DND-41 (cell line): Measurements from ENCODE around the gene SLC2A11.

Experiments used
- ATAC-seq: fragments of 200-7000 bp; cut with Tn5 transposase; 3 replicates; pipeline ENCODE4 v1.9.1; 2021; ENCODE audit warnings: low read depth; ENCODE audit not compliant: insufficient read depth
- DNase-seq: peaks from one replicate; pipeline ENCODE4 v3.0.0-alpha.2; 2020
- H2AFZ ChIP-seq: 2 replicates; pipeline ENCODE4 v1.6.0; 2012; ENCODE audit warnings: low read depth, low read length
- H3K27ac ChIP-seq: 2 replicates; pipeline ENCODE4 v1.5.1; 2012; ENCODE audit warnings: low read length, inconsistent platforms
- H3K27me3 ChIP-seq: fragments of 200-600 bp; sonication (generic); 2 replicates; pipeline ENCODE4 v1.6.0; 2012; ENCODE audit warnings: low read length, mild to moderate bottlenecking, inconsistent platforms; ENCODE audit not compliant: insufficient read depth, poor library complexity
- H3K36me3 ChIP-seq: 2 replicates; pipeline ENCODE4 v1.5.1; 2012; ENCODE audit warnings: low read length, inconsistent platforms; ENCODE audit not compliant: insufficient read depth
- H3K4me1 ChIP-seq: 2 replicates; pipeline ENCODE4 v1.5.1; 2012; ENCODE audit warnings: mild to moderate bottlenecking, low read length; ENCODE audit not compliant: insufficient read depth
- H3K4me2 ChIP-seq: 2 replicates; pipeline ENCODE4 v1.6.0; 2012; ENCODE audit warnings: mild to moderate bottlenecking, moderate library complexity, low read length, inconsistent platforms; ENCODE audit not compliant: insufficient read depth
- H3K4me3 ChIP-seq, 2 experiments: fragments of 200-600 bp in 1 of 2; shearing (Covaris generic) in 1 of 2; 2 replicates each; pipeline ENCODE4 v1.5.1; 2012 to 2016; ENCODE audit warnings: inconsistent platforms in 2 of 2, low read length in 2 of 2, mild to moderate bottlenecking in 2 of 2, low read depth in 1 of 2, moderate library complexity in 1 of 2
- H3K79me2 ChIP-seq: 2 replicates; pipeline ENCODE4 v1.6.0; 2012; ENCODE audit warnings: low read length, inconsistent platforms; ENCODE audit not compliant: insufficient read depth
- H3K9ac ChIP-seq: 2 replicates; pipeline ENCODE4 v1.6.0; 2012; ENCODE audit warnings: low read depth, mild to moderate bottlenecking, inconsistent platforms, low read length, moderate library complexity
- H3K9me3 ChIP-seq: 2 replicates; pipeline ENCODE4 v1.5.1; 2012; ENCODE audit warnings: low read length, moderate library complexity, mild to moderate bottlenecking, inconsistent platforms; ENCODE audit not compliant: insufficient read depth, severe bottlenecking
- H4K20me1 ChIP-seq: 2 replicates; pipeline ENCODE4 v1.6.0; 2012; ENCODE audit warnings: low read length; ENCODE audit not compliant: insufficient read depth
- EZH2 ChIP-seq: IDR thresholded peaks from 3 replicates; pipeline ENCODE4 v1.6.1; 2012; ENCODE audit warnings: borderline replicate concordance, low read depth, mild to moderate bottlenecking, moderate library complexity, low read length, inconsistent platforms; ENCODE audit not compliant: severe bottlenecking
- TF ChIP-seq, protein P1 (sequence below): IDR thresholded peaks from 2 replicates; pipeline ENCODE4 v1.5.1; 2012; ENCODE audit warnings: borderline replicate concordance, low read length, moderate library complexity, mild to moderate bottlenecking; ENCODE audit not compliant: poor library complexity, severe bottlenecking; ENCODE audit errors: extremely low read depth

The SLC2A11 gene

GRCh38 chr22:23909296-23909898 lies 51.7 kb downstream of the SLC2A11 start:
- H3K4me1 ChIP-seq = peaks cover 14% of the 10 kb centered on the region
- H3K79me2 ChIP-seq = peaks cover 5% of the 10 kb centered on the region; the same call in 1 of the 2 replicates
- no peak overlapping the region for H3K4me2 ChIP-seq
- H2AFZ ChIP-seq = no peak overlapping the region
- no peaks in the 10 kb centered on the region for H3K9me3 ChIP-seq
- H3K27me3 ChIP-seq = no peaks in the 10 kb centered on the region
- ATAC-seq = no peak
- no peak overlapping the region for H3K27ac ChIP-seq
- H3K9ac ChIP-seq = no peak overlapping the region
- no peak overlapping the region for H3K4me3 ChIP-seq
- H4K20me1 ChIP-seq = no peaks in the 10 kb centered on the region
- no peaks in the 10 kb centered on the region for H3K36me3 ChIP-seq
- TF ChIP-seq EZH2 = no peak
- TF ChIP-seq, protein P1, sequence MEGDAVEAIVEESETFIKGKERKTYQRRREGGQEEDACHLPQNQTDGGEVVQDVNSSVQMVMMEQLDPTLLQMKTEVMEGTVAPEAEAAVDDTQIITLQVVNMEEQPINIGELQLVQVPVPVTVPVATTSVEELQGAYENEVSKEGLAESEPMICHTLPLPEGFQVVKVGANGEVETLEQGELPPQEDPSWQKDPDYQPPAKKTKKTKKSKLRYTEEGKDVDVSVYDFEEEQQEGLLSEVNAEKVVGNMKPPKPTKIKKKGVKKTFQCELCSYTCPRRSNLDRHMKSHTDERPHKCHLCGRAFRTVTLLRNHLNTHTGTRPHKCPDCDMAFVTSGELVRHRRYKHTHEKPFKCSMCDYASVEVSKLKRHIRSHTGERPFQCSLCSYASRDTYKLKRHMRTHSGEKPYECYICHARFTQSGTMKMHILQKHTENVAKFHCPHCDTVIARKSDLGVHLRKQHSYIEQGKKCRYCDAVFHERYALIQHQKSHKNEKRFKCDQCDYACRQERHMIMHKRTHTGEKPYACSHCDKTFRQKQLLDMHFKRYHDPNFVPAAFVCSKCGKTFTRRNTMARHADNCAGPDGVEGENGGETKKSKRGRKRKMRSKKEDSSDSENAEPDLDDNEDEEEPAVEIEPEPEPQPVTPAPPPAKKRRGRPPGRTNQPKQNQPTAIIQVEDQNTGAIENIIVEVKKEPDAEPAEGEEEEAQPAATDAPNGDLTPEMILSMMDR = no peak
- DNase-seq = no peak

DNA sequence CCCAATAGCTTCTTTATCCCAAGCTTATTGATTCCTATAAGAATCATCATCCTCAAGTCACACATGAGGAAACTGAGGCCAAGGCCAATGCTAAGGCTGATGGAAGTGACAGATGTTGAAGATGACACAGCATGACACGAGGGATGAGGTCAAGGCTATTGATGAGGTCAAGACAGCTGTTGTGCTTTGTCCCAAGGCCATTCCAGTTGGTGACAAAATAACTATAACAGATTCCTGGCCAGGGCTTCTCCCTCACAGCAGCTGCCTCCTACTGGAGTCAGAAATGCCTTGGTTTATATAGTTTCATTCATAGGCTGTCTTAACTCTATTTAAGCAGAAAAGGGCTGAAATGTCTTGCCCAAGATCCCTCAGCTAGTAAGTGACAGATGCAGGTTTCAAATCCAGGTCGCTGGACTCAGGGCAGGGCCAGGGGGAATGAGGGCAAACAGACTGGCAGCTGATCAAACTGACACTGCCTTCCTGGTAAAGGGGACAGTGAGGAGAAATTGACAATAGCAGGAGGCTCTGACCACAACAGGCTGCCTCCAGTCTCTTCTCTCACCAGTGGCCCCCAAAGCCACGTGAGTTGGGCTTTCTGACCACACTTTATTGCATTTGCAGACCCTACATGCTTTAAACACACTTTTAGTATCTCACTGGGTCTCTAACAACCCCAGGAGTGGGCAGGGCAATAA lies 53.0 kb downstream of the SLC2A11 start:
- no peak for ATAC-seq
- Histone ChIP-seq H3K79me2 (peaks cover 5% of the 10 kb centered on the region; the same call in 1 of the 2 replicates), H2AFZ (no peak overlapping the region), H3K4me2 (no peak overlapping the region), H3K9ac (no peak overlapping the region), H4K20me1 (no peaks in the 10 kb centered on the region), H3K27ac (no peak overlapping the region), H3K9me3 (no peaks in the 10 kb centered on the region), H3K4me1 (peaks cover 22% of the 10 kb centered on the region), H3K4me3 (no peak overlapping the region), H3K36me3 (no peaks in the 10 kb centered on the region), H3K27me3 (no peaks in the 10 kb centered on the region)
- no peak for DNase-seq
- TF ChIP-seq, protein P1 = no peak
- no peak for TF ChIP-seq EZH2

DNA sequence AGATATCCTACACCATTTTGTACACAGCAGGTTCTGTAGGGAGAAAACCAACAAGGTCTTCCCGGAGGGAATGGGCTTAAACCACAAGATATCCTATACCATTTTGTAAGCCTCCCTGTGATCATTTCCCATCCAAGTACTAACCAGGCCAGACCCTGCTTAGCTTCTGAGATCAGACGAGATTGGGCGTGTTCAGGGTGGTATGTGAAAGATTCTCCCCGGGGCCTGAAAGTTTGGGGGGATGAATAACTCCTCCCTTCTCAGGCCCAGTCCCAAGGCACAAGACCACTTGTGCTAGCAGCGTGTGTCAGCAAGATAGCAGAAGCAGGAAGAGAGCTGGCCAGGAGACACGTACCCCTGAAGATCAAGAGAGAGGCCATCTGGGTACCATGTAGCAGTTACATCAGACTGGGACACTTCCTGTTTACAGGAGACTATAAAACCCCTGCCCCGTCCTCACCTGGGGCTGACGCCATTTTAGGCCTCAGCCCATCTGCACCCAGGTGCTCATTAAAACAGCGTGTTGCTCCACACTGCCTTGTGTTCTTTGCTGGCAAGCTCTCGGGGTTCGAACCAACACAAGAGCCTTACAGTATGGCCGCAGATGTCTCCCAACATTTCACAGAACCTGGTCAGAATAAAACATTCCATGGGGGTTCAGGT lies 53.8 kb downstream of the SLC2A11 start:
- Histone ChIP-seq H3K9me3 (no peaks in the 10 kb centered on the region), H3K4me1 (peaks cover 22% of the 10 kb centered on the region), H3K79me2 (peaks cover 5% of the 10 kb centered on the region; the same call in 1 of the 2 replicates), H3K4me2 (no peak overlapping the region), H2AFZ (no peak overlapping the region), H3K4me3 (no peak overlapping the region), H3K27me3 (no peaks in the 10 kb centered on the region), H3K36me3 (no peaks in the 10 kb centered on the region), H3K27ac (no peak overlapping the region), H3K9ac (no peak overlapping the region), H4K20me1 (no peaks in the 10 kb centered on the region)
- TF ChIP-seq EZH2 = no peak
- TF ChIP-seq, protein P1 = no peak
- no peak for ATAC-seq
- DNase-seq = no peak
